GM23338 (cell line): Measurements from ENCODE around the gene PROKR1. TPM values are rescaled to one million over a fixed set of nuclear protein-coding genes. Genes with fewer than 3 reads are reported as not detected.

Experiments
- ATAC-seq: fragments of 200-7000 bp; cut with Tn5 transposase; 3 replicates; pipeline ENCODE4 v1.9.1; 2020
- DNase-seq: peaks from one replicate; pipeline ENCODE4 v3.0.0-alpha.2; 2015; ENCODE audit warnings: low spot score
- H2AFZ ChIP-seq: fragments of 200-600 bp; sonication (generic); 2 replicates; pipeline ENCODE4 v1.8.0; 2016; ENCODE audit warnings: antibody characterized with exemption, mild to moderate bottlenecking, moderate library complexity
- H3F3A ChIP-seq: fragments of 200-600 bp; sonication (generic); replicated peaks from 2 replicates; pipeline ENCODE4 v1.8.0; 2017; ENCODE audit warnings: antibody characterized with exemption, mixed run types, low read depth
- H3K27ac ChIP-seq: fragments of 200-600 bp; sonication (generic); 2 replicates; pipeline ENCODE4 v1.6.1; 2016; ENCODE audit warnings: low read depth
- H3K27me3 ChIP-seq: fragments of 200-600 bp; sonication (generic); 2 replicates; pipeline ENCODE4 v1.8.0; 2016; ENCODE audit warnings: mild to moderate bottlenecking, mixed run types, moderate library complexity; ENCODE audit not compliant: insufficient read depth
- H3K36me3 ChIP-seq: fragments of 200-600 bp; sonication (generic); 2 replicates; pipeline ENCODE4 v1.8.0; 2016; ENCODE audit warnings: mild to moderate bottlenecking; ENCODE audit not compliant: insufficient read depth
- H3K4me1 ChIP-seq: fragments of 200-600 bp; sonication (generic); 2 replicates; pipeline ENCODE4 v1.8.0; 2016; ENCODE audit warnings: mild to moderate bottlenecking, moderate library complexity; ENCODE audit not compliant: insufficient read depth
- H3K4me2 ChIP-seq: fragments of 200-600 bp; sonication (generic); 2 replicates; pipeline ENCODE4 v1.7.1; 2017; ENCODE audit warnings: mixed run types
- H3K4me3 ChIP-seq: fragments of 200-600 bp; sonication (generic); 2 replicates; pipeline ENCODE4 v1.6.1; 2016; ENCODE audit warnings: mixed run types
- H3K79me2 ChIP-seq: fragments of 200-600 bp; sonication (generic); replicated peaks from 2 replicates; pipeline ENCODE4 v1.8.0; 2017; ENCODE audit warnings: mild to moderate bottlenecking; ENCODE audit not compliant: insufficient read depth
- H3K9me2 ChIP-seq: fragments of 200-600 bp; sonication (generic); 2 replicates; pipeline ENCODE4 v1.8.0; 2017; ENCODE audit not compliant: insufficient read depth
- H4K20me1 ChIP-seq: fragments of 200-600 bp; sonication (generic); replicated peaks from 2 replicates; pipeline ENCODE4 v1.8.0; 2017; ENCODE audit warnings: mild to moderate bottlenecking; ENCODE audit not compliant: insufficient read depth
- H3K27ac Mint-ChIP-seq: 2 replicates; pipeline ENCODE4 v1.8.0; 2020; ENCODE audit warnings: inconsistent platforms, mild to moderate bottlenecking, moderate library complexity, mixed read lengths
- H3K27me3 Mint-ChIP-seq: 3 replicates; pipeline ENCODE4 v1.8.0; 2022; ENCODE audit warnings: low read depth, mild to moderate bottlenecking, moderate library complexity, mixed read lengths, inconsistent platforms; ENCODE audit not compliant: insufficient read depth, poor library complexity
- H3K36me3 Mint-ChIP-seq: 3 replicates; pipeline ENCODE4 v1.8.0; 2021; ENCODE audit warnings: low read depth, mild to moderate bottlenecking, inconsistent platforms, moderate library complexity, mixed read lengths
- H3K4me1 Mint-ChIP-seq: 3 replicates; pipeline ENCODE4 v1.8.0; 2020; ENCODE audit warnings: mild to moderate bottlenecking, inconsistent platforms, mixed read lengths
- H3K4me3 Mint-ChIP-seq: 3 replicates; pipeline ENCODE4 v1.8.0; 2021; ENCODE audit warnings: moderate library complexity, mild to moderate bottlenecking, inconsistent platforms, mixed read lengths
- H3K9me3 Mint-ChIP-seq: 3 replicates; pipeline ENCODE4 v1.8.0; 2020; ENCODE audit warnings: moderate library complexity, mild to moderate bottlenecking, inconsistent platforms, mixed read lengths
- CREB1 ChIP-seq: fragments of 250-450 bp; sonication (Bioruptor Pico); IDR thresholded peaks from 2 replicates; pipeline ENCODE4 v1.5.0; 2020; ENCODE audit warnings: low read depth, mild to moderate bottlenecking, moderate library complexity
- CTCF ChIP-seq, 2 experiments: fragments of 200-600 bp in 1 of 2; sonication (generic) in 1 of 2; conservative IDR thresholded peaks; 2 replicates each; pipeline versions ENCODE4 v1.5.1 to v1.6.1; 2016 to 2017; ENCODE audit warnings: antibody characterized with exemption in 2 of 2, low read depth in 2 of 2, mild to moderate bottlenecking in 2 of 2, moderate library complexity in 1 of 2
- ETS1 ChIP-seq: IDR thresholded peaks from 2 replicates; pipeline ENCODE4 v1.6.1; 2016; ENCODE audit warnings: antibody characterized with exemption
- EZH2 ChIP-seq: fragments of 200-600 bp; sonication (generic); IDR thresholded peaks from one replicate; pipeline ENCODE4 v1.8.0; 2017; ENCODE audit warnings: antibody characterized with exemption, mild to moderate bottlenecking, low read depth; ENCODE audit not compliant: unreplicated experiment
- EZH2phosphoT487 ChIP-seq: fragments of 200-600 bp; sonication (generic); IDR thresholded peaks from one replicate; pipeline ENCODE4 v1.8.1; 2018; ENCODE audit warnings: antibody characterized with exemption; ENCODE audit not compliant: unreplicated experiment
- JUNB ChIP-seq: IDR thresholded peaks from one replicate; pipeline ENCODE4 v1.6.1; 2016; ENCODE audit warnings: antibody characterized with exemption; ENCODE audit not compliant: unreplicated experiment
- POLR2AphosphoS5 ChIP-seq: IDR thresholded peaks from 2 replicates; pipeline ENCODE4 v1.6.1; 2016; ENCODE audit warnings: antibody characterized with exemption, low read depth
- STAT1 ChIP-seq: IDR thresholded peaks from one replicate; pipeline ENCODE4 v1.6.1; 2016; ENCODE audit warnings: antibody characterized with exemption; ENCODE audit not compliant: unreplicated experiment
- ZNF114 ChIP-seq: fragments of 250-450 bp; sonication (Bioruptor Pico); IDR thresholded peaks from 2 replicates; pipeline ENCODE4 v1.5.0; 2020; ENCODE audit warnings: mild to moderate bottlenecking, moderate library complexity
- ZNF331 ChIP-seq: fragments of 250-450 bp; sonication (Bioruptor Pico); IDR thresholded peaks from 2 replicates; pipeline ENCODE4 v1.5.0; 2020; ENCODE audit warnings: low read depth, mild to moderate bottlenecking, moderate library complexity
- polyA plus RNA-seq: library from polyadenylated mRNA; unstranded; fragments of >200 nt; fragmentation: Nextera tagmentation; extraction: Ambion mirVana; gene quantifications from 2 replicates; pipeline ENCODE4 v1.2.1, GENCODE V29; 2016
- total RNA-seq: library from RNA; depleted of rRNA; stranded (reverse); fragments of >200 nt; shearing (Covaris generic); gene quantifications from 2 replicates; pipeline ENCODE4 v1.2.3, GENCODE V29; 2014
- TF ChIP-seq, protein P1 (sequence below): IDR thresholded peaks from one replicate; pipeline ENCODE4 v1.6.1; 2018; ENCODE audit warnings: antibody characterized with exemption; ENCODE audit not compliant: unreplicated experiment

Gene PROKR1
- total and polyA plus RNA-seq, 2 experiments from 2014 or later = 0.61 to 5.3 TPM

DNA sequence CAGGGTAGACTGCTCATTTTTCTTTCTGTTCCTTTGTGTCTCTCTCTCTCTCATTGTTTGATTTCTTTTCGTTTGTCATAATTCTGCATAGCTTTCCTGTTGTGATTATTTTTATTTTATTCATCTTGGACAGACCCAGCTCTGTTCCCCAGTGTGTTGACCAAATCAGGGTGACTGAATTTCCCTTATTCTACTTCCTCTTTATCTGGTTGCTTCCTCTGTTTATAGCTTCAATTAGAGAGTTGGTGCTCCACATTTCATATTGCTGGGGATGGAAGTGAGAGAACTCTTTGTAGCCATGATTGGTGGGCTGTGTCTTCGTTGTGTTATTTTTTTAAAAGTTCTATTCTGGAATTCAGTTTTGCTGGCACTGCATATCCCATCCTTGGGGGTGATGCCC is 19.1 kb downstream of the PROKR1 start:
- no peak overlapping the region for H3K27ac ChIP-seq
- no peaks in the 10 kb centered on the region for H3K4me1 ChIP-seq
- H3K4me1 Mint-ChIP-seq = peaks cover 3% of the 10 kb centered on the region; the same call in 2 of the 3 replicates
- no peaks in the 10 kb centered on the region for H3K36me3 ChIP-seq
- 0 out of 2 replicates have a peak, but pooled peaks cover under 1% of the 10 kb centered on the region for H3K9me2 ChIP-seq
- H3K4me3 Mint-ChIP-seq = no peak overlapping the region
- ATAC-seq = no peak
- H3F3A ChIP-seq = no peaks in the 10 kb centered on the region
- no peak overlapping the region for H3K4me3 ChIP-seq
- DNase-seq = no peak
- no peaks in the 10 kb centered on the region for H4K20me1 ChIP-seq
- no peaks in the 10 kb centered on the region for H3K79me2 ChIP-seq
- no peak overlapping the region for H3K27ac Mint-ChIP-seq
- H3K27me3 Mint-ChIP-seq = no peaks in the 10 kb centered on the region
- TF ChIP-seq EZH2phosphoT487 (no peak), EZH2 (no peak), ZNF114 (CRISPR knock-in tag) (no peak), CTCF (conservative IDR thresholded peaks at IDR 0.05; ENCODE audit: low read depth in 2 of 2) (no peak), CREB1 (no peak), ZNF331 (CRISPR knock-in tag) (no peak), STAT1 (no peak)
- H3K4me2 ChIP-seq = no peak overlapping the region
- no peak overlapping the region for H2AFZ ChIP-seq
- H3K27me3 ChIP-seq = no peaks in the 10 kb centered on the region
- no peaks in the 10 kb centered on the region for H3K9me3 Mint-ChIP-seq
- H3K36me3 Mint-ChIP-seq = no peaks in the 10 kb centered on the region

DNA sequence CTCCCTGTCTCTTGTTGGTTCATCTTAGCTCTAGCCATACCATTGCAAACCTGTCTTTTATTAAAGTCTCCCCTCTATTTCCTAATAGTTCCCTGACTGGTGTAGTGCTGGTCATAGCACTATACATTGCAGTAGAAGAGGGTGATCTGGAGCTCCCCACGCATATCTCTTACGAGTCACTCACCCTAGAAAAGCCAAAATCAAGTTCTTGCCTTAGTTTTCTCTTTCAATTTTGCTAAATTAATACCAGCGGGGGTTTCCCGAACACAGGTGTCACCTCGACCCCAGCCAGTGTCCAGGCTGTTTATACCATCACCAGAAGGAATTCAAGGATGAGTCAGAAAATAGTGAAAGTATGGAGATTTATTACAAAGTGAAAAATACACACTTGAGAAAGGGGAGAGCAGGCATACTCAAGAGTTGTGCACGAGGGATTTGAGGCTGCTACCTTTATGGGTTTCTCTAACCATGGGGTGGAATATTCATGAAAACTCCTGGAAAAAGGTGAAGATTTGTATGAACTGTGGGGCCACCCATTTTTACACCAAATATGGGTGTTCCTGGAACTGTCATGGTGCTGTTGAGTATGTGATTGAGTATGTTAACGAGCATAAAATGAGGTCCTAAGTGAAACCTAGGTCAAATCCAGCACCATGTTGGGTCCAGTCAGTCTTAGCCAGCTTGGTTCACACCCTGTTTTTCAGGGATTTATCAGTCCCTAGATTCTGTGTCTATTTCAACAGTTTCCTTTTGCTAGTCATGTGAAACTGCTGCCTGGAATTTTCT is 20.2 kb downstream of the PROKR1 start:
- Mint-ChIP-seq H3K4me3 (no peak overlapping the region), H3K27ac (no peak overlapping the region), H3K4me1 (peaks cover 3% of the 10 kb centered on the region; the same call in 2 of the 3 replicates), H3K9me3 (no peaks in the 10 kb centered on the region), H3K36me3 (no peaks in the 10 kb centered on the region), H3K27me3 (no peaks in the 10 kb centered on the region)
- no peak for DNase-seq
- H3K4me3 ChIP-seq = no peak overlapping the region
- H3K4me1 ChIP-seq = no peaks in the 10 kb centered on the region
- no peaks in the 10 kb centered on the region for H3F3A ChIP-seq
- no peak overlapping the region for H3K27ac ChIP-seq
- no peaks in the 10 kb centered on the region for H4K20me1 ChIP-seq
- no peak overlapping the region for H3K4me2 ChIP-seq
- no peaks in the 10 kb centered on the region for H3K36me3 ChIP-seq
- H3K79me2 ChIP-seq = no peaks in the 10 kb centered on the region
- no peaks in the 10 kb centered on the region for H3K27me3 ChIP-seq
- H2AFZ ChIP-seq = no peak overlapping the region
- H3K9me2 ChIP-seq = peaks cover 4% of the 10 kb centered on the region; the same call in 1 of the 2 replicates
- no peak for ATAC-seq
- TF ChIP-seq EZH2 (no peak), ZNF114 (CRISPR knock-in tag) (no peak), CTCF (conservative IDR thresholded peaks at IDR 0.05; ENCODE audit: low read depth in 2 of 2) (no peak), JUNB (no peak), ETS1 (no peak), ZNF331 (CRISPR knock-in tag) (no peak), POLR2AphosphoS5 (no peak), STAT1 (no peak)
- TF ChIP-seq, protein P1, sequence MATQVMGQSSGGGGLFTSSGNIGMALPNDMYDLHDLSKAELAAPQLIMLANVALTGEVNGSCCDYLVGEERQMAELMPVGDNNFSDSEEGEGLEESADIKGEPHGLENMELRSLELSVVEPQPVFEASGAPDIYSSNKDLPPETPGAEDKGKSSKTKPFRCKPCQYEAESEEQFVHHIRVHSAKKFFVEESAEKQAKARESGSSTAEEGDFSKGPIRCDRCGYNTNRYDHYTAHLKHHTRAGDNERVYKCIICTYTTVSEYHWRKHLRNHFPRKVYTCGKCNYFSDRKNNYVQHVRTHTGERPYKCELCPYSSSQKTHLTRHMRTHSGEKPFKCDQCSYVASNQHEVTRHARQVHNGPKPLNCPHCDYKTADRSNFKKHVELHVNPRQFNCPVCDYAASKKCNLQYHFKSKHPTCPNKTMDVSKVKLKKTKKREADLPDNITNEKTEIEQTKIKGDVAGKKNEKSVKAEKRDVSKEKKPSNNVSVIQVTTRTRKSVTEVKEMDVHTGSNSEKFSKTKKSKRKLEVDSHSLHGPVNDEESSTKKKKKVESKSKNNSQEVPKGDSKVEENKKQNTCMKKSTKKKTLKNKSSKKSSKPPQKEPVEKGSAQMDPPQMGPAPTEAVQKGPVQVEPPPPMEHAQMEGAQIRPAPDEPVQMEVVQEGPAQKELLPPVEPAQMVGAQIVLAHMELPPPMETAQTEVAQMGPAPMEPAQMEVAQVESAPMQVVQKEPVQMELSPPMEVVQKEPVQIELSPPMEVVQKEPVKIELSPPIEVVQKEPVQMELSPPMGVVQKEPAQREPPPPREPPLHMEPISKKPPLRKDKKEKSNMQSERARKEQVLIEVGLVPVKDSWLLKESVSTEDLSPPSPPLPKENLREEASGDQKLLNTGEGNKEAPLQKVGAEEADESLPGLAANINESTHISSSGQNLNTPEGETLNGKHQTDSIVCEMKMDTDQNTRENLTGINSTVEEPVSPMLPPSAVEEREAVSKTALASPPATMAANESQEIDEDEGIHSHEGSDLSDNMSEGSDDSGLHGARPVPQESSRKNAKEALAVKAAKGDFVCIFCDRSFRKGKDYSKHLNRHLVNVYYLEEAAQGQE = no peak
